ENCODE data around the gene ADIG. TPM values are rescaled to one million over a fixed set of nuclear protein-coding genes. Genes with fewer than 3 reads are reported as not detected.

The ADIG gene
- total and polyA plus RNA-seq, 2 donors (not counting 1 experiment from before 2014, with no cell fraction given), result not detected

- Histone ChIP-seq H3K27ac (ENCODE audit: insufficient read depth, low read length) (no peak overlapping the region), H3K4me2 (ENCODE audit: extremely low read depth, insufficient read depth, low read length) (no peak overlapping the region), H3K9me3 (ENCODE audit: control insufficient read depth, insufficient read depth, low read depth, low read length) (no peaks in the 10 kb centered on the region), H4K20me1 (ENCODE audit: control insufficient read depth, extremely low read depth, insufficient read depth, low read length) (no peaks in the 10 kb centered on the region), H3K36me3 (ENCODE audit: control insufficient read depth, insufficient read depth, low read length) (no peaks in the 10 kb centered on the region), H3K79me2 (ENCODE audit: control insufficient read depth, insufficient read depth, low read length) (no peaks in the 10 kb centered on the region), H2AFZ (ENCODE audit: low read length) (no peak overlapping the region), H3K4me1 (ENCODE audit: control insufficient read depth, extremely low read depth, insufficient read depth, low read length) (no peaks in the 10 kb centered on the region), H3K9ac (ENCODE audit: insufficient read depth, low read length) (no peak overlapping the region), H3K27me3 (ENCODE audit: control insufficient read depth, insufficient read depth, low read length) (peaks cover 42% of the 10 kb centered on the region), H3K4me3 (replicated peaks in 1 of 4; ENCODE audit: control extremely low read depth in 1 of 4, insufficient read depth in 1 of 4, low read depth in 3 of 4, low read length in 4 of 4) (no peak overlapping the region)
- DNase-seq (ENCODE audit: low read depth in 2 of 2), result peak in 1 of 2 donors; percentile 15
- no peak for TF ChIP-seq EZH2 (IDR thresholded peaks at IDR 0.05; ENCODE audit: low read length, missing control alignments)
- TF ChIP-seq, protein P1, sequence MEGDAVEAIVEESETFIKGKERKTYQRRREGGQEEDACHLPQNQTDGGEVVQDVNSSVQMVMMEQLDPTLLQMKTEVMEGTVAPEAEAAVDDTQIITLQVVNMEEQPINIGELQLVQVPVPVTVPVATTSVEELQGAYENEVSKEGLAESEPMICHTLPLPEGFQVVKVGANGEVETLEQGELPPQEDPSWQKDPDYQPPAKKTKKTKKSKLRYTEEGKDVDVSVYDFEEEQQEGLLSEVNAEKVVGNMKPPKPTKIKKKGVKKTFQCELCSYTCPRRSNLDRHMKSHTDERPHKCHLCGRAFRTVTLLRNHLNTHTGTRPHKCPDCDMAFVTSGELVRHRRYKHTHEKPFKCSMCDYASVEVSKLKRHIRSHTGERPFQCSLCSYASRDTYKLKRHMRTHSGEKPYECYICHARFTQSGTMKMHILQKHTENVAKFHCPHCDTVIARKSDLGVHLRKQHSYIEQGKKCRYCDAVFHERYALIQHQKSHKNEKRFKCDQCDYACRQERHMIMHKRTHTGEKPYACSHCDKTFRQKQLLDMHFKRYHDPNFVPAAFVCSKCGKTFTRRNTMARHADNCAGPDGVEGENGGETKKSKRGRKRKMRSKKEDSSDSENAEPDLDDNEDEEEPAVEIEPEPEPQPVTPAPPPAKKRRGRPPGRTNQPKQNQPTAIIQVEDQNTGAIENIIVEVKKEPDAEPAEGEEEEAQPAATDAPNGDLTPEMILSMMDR (conservative IDR thresholded peaks at IDR 0.05 in 1 of 2, IDR thresholded peaks at IDR 0.05 in 1 of 2; ENCODE audit: low read depth in 1 of 2, low read length in 2 of 2), result no peak
These were observed 18.4 kb downstream of the ADIG start for GRCh38 chr20:38599410-38599882.

DNA sequence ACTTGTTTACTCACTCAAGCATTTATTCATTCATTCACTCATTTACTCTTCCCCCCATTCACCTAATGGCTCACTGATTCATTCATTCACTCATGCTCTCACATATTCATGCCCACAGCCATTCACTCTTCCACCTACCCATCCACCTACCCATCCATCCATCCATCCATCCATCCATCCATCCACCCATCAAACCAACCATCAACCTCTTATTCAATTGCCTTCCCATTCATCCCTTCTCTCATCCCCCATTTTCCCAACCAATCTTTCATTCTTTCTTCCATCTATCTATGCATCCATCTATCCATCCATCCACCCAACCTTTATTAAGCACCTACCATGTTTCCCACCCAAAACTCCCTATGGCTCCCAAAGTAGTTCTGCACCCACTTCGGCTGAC is 19.1 kb downstream of the ADIG start:
- Histone ChIP-seq H3K79me2 (ENCODE audit: control insufficient read depth, insufficient read depth, low read length) (no peaks in the 10 kb centered on the region), H3K27ac (ENCODE audit: insufficient read depth, low read length) (no peak overlapping the region), H3K27me3 (ENCODE audit: control insufficient read depth, insufficient read depth, low read length) (peaks cover 42% of the 10 kb centered on the region), H3K36me3 (ENCODE audit: control insufficient read depth, insufficient read depth, low read length) (no peaks in the 10 kb centered on the region), H3K9me3 (ENCODE audit: control insufficient read depth, insufficient read depth, low read depth, low read length) (no peaks in the 10 kb centered on the region), H2AFZ (ENCODE audit: low read length) (no peak overlapping the region), H4K20me1 (ENCODE audit: control insufficient read depth, extremely low read depth, insufficient read depth, low read length) (no peaks in the 10 kb centered on the region), H3K4me3 (replicated peaks in 1 of 4; ENCODE audit: control extremely low read depth in 1 of 4, insufficient read depth in 1 of 4, low read depth in 3 of 4, low read length in 4 of 4) (no peak overlapping the region), H3K4me2 (ENCODE audit: extremely low read depth, insufficient read depth, low read length) (no peak overlapping the region), H3K4me1 (ENCODE audit: control insufficient read depth, extremely low read depth, insufficient read depth, low read length) (no peaks in the 10 kb centered on the region), H3K9ac (ENCODE audit: insufficient read depth, low read length) (no peak overlapping the region)
- no peak for DNase-seq (ENCODE audit: low read depth in 2 of 2)
- TF ChIP-seq EZH2 (IDR thresholded peaks at IDR 0.05; ENCODE audit: low read length, missing control alignments), result no peak
- TF ChIP-seq, protein P1 (conservative IDR thresholded peaks at IDR 0.05 in 1 of 2, IDR thresholded peaks at IDR 0.05 in 1 of 2; ENCODE audit: low read depth in 1 of 2, low read length in 2 of 2), result no peak

DNA sequence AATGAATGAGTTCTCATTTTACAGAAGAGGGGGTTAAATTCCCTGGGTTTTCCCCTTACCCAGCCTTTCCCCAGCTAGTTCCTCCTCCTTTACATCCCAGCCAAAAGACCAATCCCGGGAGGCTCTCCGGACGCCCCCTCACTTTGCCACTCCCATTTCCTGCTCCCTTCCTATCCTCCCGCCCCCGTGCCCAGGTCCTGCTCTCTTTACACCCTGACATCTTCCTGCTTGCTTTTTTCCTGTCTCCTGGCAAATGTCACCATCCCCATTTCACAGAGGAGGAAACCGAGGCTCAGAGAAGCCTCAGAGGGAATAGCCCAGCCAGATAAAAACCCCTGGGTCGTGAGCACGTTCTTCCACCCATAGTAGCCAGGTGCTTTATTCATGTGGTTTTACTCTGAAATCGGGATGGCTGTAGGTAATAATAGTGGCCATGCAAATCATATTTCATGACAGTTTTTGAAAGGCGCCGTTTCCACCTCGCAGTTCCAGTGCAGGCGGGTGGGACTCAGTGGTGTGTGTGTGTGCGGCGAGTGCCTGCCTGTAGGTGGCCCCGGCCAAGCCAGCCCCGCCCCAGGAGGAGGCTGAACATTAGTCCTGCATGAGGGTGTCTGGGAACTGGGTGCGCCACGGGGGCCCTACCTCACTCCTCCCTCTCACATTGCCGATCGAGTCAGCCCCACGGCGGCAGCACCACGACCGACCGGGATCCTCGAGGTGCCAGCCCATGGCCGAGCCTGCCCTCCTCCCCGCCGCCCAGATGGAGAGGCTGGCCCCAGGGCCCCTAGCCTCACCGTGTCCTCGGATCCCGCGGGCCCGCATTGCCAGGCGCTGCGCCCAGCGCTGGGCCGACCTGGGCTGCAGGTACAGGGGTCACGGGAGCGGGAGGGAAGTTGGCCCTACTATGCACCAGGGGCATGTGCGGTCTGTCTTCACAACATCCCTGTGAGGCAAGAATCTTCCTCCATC is 20.5 kb downstream of the ADIG start, which contains the start of gene ARHGAP40:
Gene ARHGAP40 (plus strand): TSS at position 594 of the 969 bp plus-strand sequence.
- DNase-seq (ENCODE audit: low read depth in 2 of 2), result peak in 1 of 2 donors; percentile 53
- TF ChIP-seq, protein P1 (conservative IDR thresholded peaks at IDR 0.05 in 1 of 2, IDR thresholded peaks at IDR 0.05 in 1 of 2; ENCODE audit: low read depth in 1 of 2, low read length in 2 of 2), result no peak
- peak; percentile 12 for TF ChIP-seq EZH2 (IDR thresholded peaks at IDR 0.05; ENCODE audit: low read length, missing control alignments)
- no peaks in the 10 kb centered on the region for H3K36me3 ChIP-seq (ENCODE audit: control insufficient read depth, insufficient read depth, low read length)
- H3K4me2 ChIP-seq (ENCODE audit: extremely low read depth, insufficient read depth, low read length), result peak within 1 kb of the TSS; percentile 13
- H2AFZ ChIP-seq (ENCODE audit: low read length), result no peak within 1 kb of the TSS
- H4K20me1 ChIP-seq (ENCODE audit: control insufficient read depth, extremely low read depth, insufficient read depth, low read length), result no peaks in the 10 kb centered on the region
- no peaks in the 10 kb centered on the region for H3K79me2 ChIP-seq (ENCODE audit: control insufficient read depth, insufficient read depth, low read length)
- H3K4me3 ChIP-seq (replicated peaks in 1 of 4; ENCODE audit: control extremely low read depth in 1 of 4, insufficient read depth in 1 of 4, low read depth in 3 of 4, low read length in 4 of 4), result no peak within 1 kb of the TSS
- no peak within 1 kb of the TSS for H3K27ac ChIP-seq (ENCODE audit: insufficient read depth, low read length)
- peaks cover 42% of the 10 kb centered on the region for H3K27me3 ChIP-seq (ENCODE audit: control insufficient read depth, insufficient read depth, low read length)
- no peaks in the 10 kb centered on the region for H3K9me3 ChIP-seq (ENCODE audit: control insufficient read depth, insufficient read depth, low read depth, low read length)
- H3K9ac ChIP-seq (ENCODE audit: insufficient read depth, low read length), result no peak within 1 kb of the TSS
- no peaks in the 10 kb centered on the region for H3K4me1 ChIP-seq (ENCODE audit: control insufficient read depth, extremely low read depth, insufficient read depth, low read length)

Measured in fibroblast of lung (primary cell).